HG03571 (cell line): Measurements from ENCODE around the gene KLK4.

Source experiments
- ATAC-seq: cut with Tn5 transposase; IDR thresholded peaks from one replicate; pipeline ENCODE4 v1.9.1; 2021; ENCODE audit not compliant: unreplicated experiment

KLK4 gene, protein sequence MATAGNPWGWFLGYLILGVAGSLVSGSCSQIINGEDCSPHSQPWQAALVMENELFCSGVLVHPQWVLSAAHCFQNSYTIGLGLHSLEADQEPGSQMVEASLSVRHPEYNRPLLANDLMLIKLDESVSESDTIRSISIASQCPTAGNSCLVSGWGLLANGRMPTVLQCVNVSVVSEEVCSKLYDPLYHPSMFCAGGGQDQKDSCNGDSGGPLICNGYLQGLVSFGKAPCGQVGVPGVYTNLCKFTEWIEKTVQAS

DNA sequence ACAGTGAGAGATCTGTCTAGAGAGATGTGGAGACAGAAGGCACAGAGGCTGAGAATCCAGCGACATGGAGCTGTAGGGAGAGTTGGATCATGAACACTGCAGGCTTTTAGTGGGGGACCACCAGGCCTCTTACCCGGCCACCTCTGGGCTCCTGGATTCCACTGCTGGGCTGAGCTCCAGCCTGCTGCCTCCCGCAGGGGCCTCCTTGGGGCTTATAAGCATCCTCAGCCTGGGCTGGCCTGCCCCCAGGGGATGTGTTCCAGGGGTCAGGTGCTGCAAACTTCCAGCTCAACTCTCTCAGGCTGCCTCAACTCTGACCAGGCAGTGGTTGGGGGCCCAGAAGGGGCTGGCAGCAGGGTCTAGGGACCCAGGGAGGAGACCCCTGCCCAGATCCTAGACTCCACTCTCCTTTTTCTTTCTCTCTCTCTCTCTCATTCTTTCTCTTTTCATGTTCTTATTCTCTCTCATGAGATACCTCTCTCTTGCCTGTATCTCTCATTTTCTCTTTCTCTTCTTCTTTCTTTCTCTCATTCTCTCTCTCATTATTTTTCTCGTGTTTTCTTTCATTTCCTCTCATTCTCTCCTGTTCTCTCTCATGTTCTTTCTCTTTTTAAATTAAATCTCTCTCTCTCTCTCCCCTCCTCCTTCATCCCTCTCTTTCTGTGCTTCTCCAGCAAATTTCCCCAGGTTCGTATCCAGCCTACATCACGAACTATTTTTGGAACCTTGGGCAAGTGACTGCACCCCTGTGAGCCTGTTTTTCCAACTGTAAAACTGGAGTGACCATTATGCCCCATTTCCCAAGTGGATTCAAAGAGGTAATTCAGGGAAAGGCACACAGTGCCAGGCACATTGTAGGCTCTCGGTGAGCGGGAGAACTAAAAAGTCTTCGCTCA is at the start of gene KLK4:
KLK4 (minus strand) TSS at position 190 of the 896 bp plus-strand sequence. CDS start 657 bp downstream, outside the sequence.
- ATAC-seq = no peak

DNA sequence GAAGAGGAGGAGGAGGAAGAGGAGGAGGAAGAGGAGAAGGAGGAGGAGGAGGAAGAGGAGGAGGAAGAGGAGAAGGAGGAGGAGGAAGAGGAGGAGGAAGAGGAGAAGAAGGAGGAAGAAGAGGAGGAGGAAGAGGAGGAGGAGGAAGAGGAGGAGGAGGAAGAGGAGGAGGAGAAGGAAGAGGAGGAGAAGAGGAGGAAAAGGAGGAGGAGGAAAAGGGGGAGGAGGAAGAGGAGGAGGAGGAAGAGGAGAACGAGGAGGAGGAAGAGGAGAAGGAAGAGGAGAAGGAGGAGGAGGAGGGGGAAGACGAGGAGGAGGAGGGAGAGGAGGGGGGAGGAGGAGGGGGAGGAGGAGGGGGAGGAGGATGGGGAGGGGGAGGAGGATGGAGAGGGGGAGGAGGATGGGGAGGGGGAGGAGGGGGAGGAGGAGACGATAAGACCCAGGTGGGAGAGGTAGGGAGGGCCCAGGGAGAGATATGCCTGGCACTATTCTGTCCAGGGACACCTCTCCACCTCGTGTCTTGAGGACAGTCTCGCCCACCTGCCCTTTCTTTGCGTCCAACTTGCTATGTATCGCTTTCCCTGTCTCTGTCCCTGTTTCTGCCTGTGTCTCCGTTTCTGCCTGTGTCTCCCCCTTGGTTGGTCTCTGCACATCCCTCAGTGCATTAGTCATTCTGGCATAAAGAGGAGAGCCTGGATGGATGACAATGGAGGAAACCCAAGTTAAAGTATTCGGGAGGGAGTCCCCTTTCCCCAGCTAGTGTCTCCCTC is 48.7 kb upstream of the KLK4 start:
- ATAC-seq = no peak

DNA sequence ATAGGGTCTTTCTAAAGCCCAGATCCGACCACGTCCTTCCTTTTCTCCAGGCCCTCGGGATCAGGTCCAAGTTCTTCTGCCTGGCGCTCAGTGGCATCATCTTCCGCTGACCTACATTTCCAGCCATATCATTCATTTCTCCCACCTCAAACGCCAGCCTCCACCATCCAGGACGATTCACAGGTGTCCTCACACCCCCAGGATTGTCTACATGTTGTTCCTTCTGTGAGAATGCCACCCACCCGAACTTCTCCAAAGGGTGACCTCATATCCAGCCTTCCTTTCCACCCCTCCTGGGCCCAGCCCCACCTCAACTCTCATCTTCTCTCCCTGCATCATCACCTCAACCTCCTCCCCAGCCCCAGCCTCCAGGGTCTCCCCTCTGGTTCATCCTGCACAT is 46.4 kb upstream of the KLK4 start:
- no peak for ATAC-seq

DNA sequence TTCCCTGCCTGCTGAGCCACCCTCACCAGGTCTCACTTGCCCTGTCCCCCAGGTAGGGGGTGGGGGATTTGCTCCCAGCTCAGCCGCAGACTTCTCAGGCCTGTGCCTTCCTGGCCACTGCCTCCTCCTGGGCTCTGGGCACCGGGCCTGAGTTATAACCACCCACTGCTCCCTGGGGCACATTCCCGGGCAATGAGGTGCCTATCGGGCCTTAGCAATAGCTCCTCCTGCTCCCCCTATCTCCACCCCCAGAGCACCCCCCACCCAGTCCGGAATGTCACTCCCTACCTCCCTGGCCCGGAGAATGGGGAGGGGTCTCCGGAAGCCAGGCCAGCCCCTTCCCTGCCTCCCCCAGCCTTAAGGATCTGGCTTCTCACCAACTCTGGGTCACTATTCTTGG is 41.7 kb upstream of the KLK4 start, which contains the start of gene KLK5:
KLK5 (minus strand) TSS at position 129 of the 400 bp plus-strand sequence. CDS start 381 bp downstream, outside the sequence.
- no peak for ATAC-seq

DNA sequence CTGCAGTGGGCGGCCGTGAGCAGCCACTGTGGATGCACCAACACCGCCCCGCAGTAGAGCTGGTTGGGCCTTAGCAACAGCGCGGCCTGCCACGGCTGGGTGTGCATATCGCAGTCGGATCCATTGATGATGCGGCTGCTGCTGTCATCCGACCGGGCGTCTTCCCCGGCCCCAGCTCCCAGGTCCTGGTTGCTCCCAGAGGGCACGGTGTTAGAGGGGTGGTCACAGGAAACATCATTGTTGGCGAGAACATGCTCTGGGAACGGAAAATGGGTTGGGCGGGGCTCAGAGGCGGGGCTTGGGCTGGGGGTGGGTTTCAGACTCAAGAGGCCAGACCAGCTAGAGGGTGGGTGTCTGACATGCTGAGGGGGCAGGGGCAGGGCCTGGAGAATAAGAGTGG is 38.7 kb upstream of the KLK4 start:
- ATAC-seq = no peak

DNA sequence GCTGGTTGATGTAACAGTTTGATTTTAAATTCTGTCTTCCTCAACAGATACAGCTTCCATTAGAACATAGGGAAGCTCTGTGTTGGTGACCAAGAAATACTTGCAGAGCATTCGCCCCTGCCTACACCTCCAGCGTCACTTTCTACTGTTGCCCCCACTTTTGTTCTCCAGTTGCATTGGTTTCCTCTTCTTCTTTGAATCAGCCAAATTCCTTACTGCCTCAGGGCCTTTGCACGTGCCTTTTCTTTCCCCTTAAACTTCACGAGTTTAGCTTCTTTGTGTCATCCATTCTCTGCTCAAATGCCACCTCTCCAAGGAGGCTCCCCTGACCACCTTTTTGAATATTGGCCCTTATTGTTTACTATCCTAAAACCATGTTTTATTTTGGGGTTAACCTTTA is 35.9 kb upstream of the KLK4 start:
- no peak for ATAC-seq

DNA sequence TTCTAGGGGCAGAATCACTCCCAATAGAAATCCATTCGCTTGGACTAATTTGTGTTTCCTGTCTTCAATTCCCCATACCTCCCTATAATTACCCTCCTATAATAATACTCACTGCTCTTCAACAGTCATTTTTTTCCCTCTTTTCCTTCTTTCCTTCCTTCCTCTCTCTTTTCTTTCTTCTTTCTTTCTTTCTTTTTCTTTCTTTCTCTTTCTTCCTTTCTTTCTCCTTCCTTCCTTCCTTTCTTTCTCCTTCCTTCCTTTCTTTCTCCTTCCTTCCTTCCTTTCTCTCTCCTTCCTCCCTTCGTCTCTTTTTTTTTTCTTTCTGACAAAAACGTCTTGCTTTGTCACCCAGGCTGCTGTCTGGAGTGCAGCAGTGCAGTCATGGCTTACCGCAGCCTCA is 33.6 kb upstream of the KLK4 start:
- ATAC-seq = no peak

DNA sequence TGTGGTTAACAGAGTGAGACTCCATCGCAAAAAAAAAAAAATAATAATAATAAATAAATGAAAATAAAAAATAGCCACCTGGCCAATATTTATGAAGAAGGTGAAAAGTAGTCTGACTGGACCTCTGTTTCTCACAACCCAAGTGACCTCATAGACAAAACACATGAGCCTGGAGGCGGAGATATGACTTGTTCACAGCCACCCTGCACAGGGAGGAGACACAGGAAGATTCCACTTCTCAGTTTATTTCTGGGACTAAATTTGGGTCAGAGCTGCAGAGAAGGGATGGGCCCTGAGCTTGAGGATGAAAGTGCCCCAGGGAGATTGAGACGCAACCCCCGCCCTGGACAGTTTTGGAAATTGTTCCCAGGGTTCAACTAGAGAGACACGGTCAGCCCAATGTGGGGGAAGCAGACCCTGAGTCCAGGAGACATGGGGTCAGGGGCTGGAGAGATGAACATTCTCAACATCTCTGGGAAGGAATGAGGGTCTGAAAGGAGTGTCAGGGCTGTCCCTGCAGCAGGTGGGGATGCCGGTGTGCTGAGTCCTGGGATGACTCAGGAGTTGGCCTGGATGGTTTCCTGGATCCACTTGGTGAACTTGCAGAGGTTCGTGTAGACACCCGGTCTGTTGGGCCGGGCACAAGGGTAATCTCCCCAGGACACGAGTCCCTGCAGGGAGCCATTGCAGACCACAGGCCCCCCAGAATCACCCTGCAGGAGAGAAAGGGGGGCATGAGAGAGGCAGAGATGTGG is 32.1 kb upstream of the KLK4 start:
- no peak for ATAC-seq

DNA sequence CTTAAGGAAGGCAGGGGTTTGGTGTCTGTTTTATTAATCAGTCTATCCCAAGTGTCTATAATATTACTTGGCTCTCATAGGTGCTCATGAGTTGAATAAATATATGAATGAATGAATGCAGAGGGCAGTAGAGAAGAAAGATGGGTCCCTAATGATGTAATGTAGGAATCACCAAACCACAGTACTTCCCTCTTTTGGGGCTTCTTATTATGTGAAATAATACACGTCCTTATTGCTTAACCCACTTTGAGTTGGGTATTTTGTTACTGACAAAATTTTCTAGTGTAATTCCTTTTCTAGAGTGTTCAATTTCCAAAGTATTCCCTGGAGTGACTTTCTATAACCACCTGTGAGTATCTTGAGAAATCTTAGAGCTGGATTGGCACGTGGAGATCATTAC is 28.4 kb upstream of the KLK4 start:
- ATAC-seq = no peak

DNA sequence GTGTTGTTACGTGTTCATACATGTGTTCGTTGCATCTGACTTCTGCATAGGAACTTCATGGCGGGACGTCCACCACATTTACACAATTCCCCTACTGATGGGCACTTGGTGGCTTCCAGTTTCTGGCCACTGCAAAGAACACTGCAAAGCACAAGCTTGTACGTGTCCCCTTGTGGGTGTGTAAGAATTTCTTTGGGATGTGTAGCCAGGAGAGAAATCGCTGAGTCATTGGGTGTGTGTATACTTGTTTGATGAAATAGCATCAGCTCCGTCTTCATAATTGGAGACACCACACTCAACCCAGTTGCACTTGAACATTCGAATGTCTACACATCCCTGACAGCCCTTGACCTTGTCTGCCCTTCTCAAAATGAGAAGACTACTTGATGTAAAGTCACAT is 22.4 kb upstream of the KLK4 start:
- ATAC-seq = no peak

DNA sequence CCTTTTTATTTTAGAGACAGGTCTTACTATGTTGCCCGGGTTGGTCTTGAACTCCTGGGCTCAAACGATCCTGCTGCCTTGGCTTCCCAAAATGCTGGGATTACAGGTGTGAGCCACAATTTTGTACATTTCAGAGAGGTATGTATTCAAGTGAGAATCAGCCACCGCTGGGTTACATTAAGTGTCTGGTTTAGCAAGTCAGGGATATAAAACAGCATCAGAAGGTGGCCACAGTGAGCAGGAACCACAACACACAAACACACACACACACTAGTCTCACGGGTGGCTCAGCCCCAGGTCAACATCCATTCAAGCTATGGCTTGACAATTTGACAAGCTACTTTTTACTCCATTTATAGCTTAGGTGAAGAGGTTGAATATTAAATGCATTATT is 21.5 kb upstream of the KLK4 start:
- ATAC-seq = no peak

DNA sequence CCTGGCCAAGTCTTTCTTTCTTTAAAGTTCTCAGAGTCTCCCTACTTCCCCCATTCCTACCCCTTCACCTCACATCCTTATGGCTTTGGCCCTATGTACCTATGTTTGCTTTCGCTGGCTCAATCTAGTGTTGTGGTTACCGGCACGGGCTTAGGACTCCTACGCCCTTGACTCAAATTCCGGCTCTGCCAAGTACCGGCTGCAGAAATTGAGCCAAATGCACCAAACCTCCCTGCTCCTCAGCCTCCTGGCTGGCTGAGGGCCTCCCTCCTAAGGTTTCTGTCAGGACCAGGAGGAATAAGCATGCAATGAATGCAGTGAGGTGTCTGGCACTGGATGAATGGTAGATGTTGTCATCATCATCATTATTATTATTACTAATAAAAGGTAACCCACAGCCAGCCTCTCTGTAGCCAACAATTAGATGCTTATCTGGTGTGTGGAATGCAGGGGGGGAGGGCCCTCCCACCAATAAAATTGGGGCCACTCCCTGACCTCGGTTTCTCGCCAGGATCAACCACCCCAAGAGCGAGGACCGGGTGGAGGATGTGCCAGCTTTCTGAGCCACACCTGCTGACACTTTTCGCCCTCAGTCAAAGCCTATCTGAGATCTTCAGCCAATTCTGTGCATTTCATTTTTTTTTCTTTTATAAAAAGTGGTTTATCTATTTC is 21.0 kb upstream of the KLK4 start:
- ATAC-seq = no peak

DNA sequence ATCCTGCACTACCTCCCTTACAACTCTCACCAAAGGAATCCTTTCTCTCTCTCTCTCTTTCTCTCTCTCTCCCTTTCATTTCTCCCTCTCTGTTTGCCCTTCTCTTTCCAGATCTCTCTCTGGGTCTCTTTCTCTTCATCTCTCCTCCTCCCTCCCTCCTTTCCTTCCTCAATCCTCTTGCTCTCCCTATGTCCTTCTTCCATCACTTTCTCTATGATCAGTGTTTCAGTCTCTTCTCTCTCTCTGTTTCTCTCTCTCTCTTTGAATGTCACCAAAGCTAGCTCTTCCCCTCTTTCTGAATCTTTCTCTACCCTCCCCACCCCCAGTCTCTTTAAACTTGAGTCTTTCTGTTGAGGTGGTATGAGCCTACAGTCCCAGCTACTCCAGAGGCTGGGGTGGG is 19.8 kb upstream of the KLK4 start:
- ATAC-seq = no peak

DNA sequence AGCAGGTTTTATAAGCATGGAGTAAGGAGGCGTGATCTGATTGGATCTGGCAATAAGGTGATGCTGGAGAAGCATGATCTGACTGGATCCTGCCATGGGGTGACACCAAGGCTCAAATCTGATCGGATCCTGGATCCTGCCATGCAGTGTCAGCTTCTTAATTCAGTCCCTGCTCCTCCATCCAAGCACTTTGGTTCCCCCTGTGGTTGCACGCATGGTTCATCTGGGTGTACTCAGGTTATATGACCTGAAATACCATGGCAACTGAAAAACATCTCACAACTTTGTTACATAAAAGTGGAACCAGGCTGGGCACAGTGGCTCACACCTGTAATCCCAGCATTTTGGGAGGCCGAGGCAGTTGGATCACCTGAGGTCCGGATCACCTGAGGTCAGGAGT is 17.6 kb upstream of the KLK4 start:
- ATAC-seq = no peak

DNA sequence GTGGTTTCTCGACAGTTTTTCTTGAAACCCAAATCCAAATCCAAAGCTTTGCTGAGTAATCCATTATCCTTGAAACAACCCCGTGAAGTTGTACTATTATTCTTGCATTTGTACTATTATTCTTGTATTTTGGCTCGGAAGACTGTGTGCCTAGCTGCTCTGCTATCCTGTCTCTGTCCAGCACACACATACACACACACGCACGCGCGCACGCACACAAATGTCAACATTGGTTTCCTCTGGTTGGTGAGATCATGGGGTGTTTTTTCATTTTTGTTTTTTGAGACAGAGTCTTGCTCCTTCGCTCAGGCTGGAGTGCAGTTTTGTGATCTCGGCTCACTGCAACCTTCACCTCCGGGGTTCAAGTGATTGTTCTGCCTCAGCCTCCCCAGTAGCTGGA is 14.9 kb upstream of the KLK4 start:
- ATAC-seq = no peak

DNA sequence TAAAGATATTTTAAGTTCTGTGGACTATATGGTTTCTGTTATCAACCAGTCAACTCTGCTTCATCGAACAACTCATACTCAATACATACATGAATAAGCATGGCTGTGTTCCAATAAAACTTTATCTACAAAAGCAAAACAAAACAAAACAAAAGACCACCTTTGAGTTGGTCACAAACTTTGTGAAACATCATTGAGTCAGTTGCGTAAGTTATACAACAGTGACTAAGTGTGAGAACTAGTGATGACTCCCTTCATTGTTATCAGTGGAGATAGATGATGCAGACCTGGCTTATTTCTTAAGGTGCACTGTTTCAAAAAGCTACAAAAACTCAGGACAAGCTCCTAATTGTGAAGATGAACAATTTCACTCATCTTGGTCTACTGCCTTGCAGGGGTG is 14.5 kb upstream of the KLK4 start:
- ATAC-seq = no peak

DNA sequence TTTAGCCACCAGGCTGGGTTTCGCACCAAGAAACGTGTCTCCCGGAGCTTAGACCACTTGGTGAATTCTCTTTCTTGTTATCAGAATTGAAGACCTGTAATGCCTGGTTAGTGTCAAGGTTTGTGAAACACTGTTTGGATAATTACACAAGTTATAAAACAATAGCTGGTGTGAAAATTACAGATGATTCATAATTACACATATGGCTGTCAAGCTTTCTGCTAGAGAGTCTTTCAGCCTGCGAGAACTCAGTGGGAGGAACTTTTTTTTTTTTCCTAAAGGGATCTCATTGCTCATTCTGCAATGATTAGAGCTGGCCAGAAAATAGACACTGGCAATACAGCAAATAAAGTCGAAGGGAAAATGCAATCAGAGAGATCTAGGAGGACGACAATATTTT is 13.4 kb upstream of the KLK4 start:
- no peak for ATAC-seq

DNA sequence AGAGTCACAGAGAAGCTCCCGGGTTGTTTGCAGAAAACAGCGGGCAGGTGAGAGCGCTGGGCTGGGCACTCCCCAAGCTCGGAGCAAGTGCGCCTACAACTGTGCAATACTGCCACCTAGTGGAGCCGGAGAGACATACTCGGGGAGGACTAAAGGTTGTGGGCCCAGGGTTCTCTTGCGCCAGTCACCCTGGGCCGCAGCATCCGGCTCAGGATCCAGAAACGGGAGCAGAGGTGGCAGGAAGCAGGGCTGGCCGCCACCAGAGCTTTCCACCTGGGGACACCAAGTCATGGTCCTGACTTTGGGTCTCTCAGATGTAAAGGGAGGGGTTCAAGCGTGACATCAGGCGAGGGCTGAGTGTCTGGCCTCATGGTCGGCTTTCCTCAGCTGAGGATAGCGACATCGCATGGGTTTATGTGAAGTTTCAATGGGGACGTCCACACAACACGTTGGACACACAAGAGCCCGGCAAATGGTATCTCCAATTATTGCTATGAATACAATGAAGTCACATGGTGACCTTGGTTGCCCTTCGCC is 11.2 kb upstream of the KLK4 start:
- no peak for ATAC-seq

DNA sequence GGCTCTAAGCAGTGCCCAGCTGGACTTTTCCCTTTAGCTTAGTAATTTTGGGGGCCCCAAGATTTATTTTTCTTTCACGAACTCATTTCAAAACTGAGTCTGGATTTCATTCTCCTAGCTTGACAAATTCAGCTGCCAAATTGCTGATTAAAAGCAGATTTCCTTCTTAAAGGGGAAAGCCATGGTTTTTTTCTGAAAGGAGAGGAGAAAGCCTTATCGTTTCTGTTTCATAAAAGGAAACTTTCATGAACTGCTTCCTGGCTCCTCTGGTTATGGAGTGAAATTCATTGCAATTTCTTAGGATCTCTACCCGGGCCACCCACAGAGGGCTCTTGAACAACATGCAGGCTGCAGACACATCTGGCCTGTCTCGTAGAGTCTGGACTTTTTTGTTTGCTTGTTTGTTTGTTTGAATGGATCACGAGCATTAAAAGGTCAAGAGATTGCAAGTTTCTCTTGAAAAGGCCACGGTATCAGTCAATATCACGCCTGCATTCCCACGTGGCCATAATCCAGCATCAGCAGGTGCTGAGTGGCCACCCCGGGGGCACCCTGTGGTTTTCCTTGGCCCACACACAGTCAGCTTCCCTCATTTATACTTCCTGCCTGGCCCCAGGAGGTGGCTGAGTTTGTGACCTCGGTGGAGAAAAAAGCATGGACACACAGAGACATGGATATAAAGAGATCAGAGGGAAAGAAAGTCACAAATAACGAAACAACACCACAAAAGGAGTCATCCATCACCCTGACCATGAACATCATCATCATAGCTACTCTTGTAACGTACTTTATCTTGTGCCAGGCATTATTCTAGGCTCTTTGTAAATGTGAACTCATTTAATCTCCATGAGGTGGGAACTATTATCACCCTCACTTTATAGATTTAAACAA is 10.5 kb upstream of the KLK4 start:
- ATAC-seq = no peak
